K562 (cell line): ENCODE results near the gene LHCGR. TPM values are rescaled to one million over a fixed set of nuclear protein-coding genes. Genes with fewer than 3 reads are reported as not detected.

ENCODE experiments used
- ATAC-seq: fragments of 200-7000 bp; cut with Tn5 transposase; 3 replicates; pipeline ENCODE4 v1.9.1; 2020; ENCODE audit warnings: moderate library complexity
- BruUV-seq: library from RNA; stranded (reverse); fragments of 400-500 nt; replicated peaks from 2 replicates; lab custom pipeline; 2021; lab: Mats Ljungman, UMichigan
- CTCF ChIA-PET: fragments of 300-600 bp; formaldehyde crosslinking; extraction: SDS; loops from one replicate; lab custom pipeline; 2021; ENCODE audit warnings: low intra/inter-chr PET ratio; lab: Yijun Ruan, JAX
- POLR2A ChIA-PET: fragments of 300-600, 350-650 bp; sonication (Branson Sonifier 250); formaldehyde crosslinking; extraction: SDS; loops from one replicate; lab custom pipeline; 2021; ENCODE audit warnings: antibody characterized with exemption, inconsistent platforms; lab: Yijun Ruan, JAX
- DNase-seq, 4 experiments: peaks; one replicate each; pipeline versions ENCODE4 v3.0.0 to v3.0.0-alpha.2; 2011 to 2018; ENCODE audit warnings: low spot score in 3 of 4, mixed read lengths in 3 of 4; ENCODE audit errors: extremely low read depth in 1 of 4
- FAIRE-seq: peaks from 2 replicates; lab custom pipeline; 2011; peaks lifted over from hg19 to GRCh38; lab: Jason Lieb, UNC
- H2AFZ ChIP-seq: 2 replicates; pipeline ENCODE4 v1.6.0; 2011; ENCODE audit warnings: low read depth, low read length, control low read depth, inconsistent platforms
- H3K27ac ChIP-seq: fragments of 200-600 bp; 3 replicates; pipeline ENCODE4 v1.8.0; 2011; ENCODE audit warnings: low read depth, mild to moderate bottlenecking, control low read depth, inconsistent platforms, low read length, moderate library complexity, mixed read lengths; ENCODE audit errors: extremely low read depth
- H3K27me3 ChIP-seq, 2 experiments: fragments of 300-600 bp in 1 of 2; 2 replicates in 1 of 2; 3 replicates in 1 of 2; pipeline versions ENCODE4 v1.6.0 to v1.8.0; 2011; ENCODE audit warnings: inconsistent platforms in 2 of 2, low read length in 2 of 2, mild to moderate bottlenecking in 1 of 2, mixed read lengths in 1 of 2, moderate library complexity in 1 of 2; ENCODE audit not compliant: control insufficient read depth in 2 of 2, insufficient read depth in 2 of 2
- H3K36me3 ChIP-seq: fragments of 300-600 bp; 3 replicates; pipeline ENCODE4 v1.8.0; 2011; ENCODE audit warnings: mild to moderate bottlenecking, low read length, inconsistent platforms; ENCODE audit not compliant: control insufficient read depth, insufficient read depth
- H3K4me1 ChIP-seq, 2 experiments: fragments of 200-600 bp in 1 of 2; replicated peaks in 1 of 2; 2 replicates in 1 of 2; 3 replicates in 1 of 2; pipeline versions ENCODE4 v1.5.1 to v1.8.0; 2011; ENCODE audit warnings: inconsistent platforms in 2 of 2, low read length in 2 of 2, mild to moderate bottlenecking in 1 of 2, mixed read lengths in 1 of 2, moderate library complexity in 1 of 2; ENCODE audit not compliant: control insufficient read depth in 2 of 2, insufficient read depth in 2 of 2
- H3K4me2 ChIP-seq: 2 replicates; pipeline ENCODE4 v1.6.1; 2011; ENCODE audit warnings: low read length, control low read depth, inconsistent platforms, mixed read lengths; ENCODE audit not compliant: insufficient read depth
- H3K4me3 ChIP-seq: fragments of 200-600 bp; sonication (generic), shearing (Covaris generic); 2 replicates; pipeline ENCODE4 v1.5.1; 2016; ENCODE audit warnings: control low read depth, inconsistent platforms
- H3K79me2 ChIP-seq: fragments of 200-600 bp; 3 replicates; pipeline ENCODE4 v1.8.0; 2011; ENCODE audit warnings: low read length, inconsistent platforms; ENCODE audit not compliant: control insufficient read depth, insufficient read depth
- H3K9ac ChIP-seq, 2 experiments: 2 replicates each; pipeline versions ENCODE4 v1.6.0 to v1.6.1; 2011; ENCODE audit warnings: low read depth in 2 of 2, low read length in 2 of 2, control low read depth in 1 of 2, inconsistent platforms in 1 of 2, mild to moderate bottlenecking in 1 of 2, mixed read lengths in 1 of 2; ENCODE audit not compliant: insufficient read depth in 1 of 2
- H3K9me1 ChIP-seq: one replicate; pipeline ENCODE4 v1.6.0; 2011; ENCODE audit warnings: inconsistent platforms, mild to moderate bottlenecking, low read length, moderate library complexity; ENCODE audit not compliant: control insufficient read depth, insufficient read depth
- H3K9me3 ChIP-seq: replicated peaks from 2 replicates; pipeline ENCODE4 v1.5.1; 2011; ENCODE audit warnings: low read depth, low read length, inconsistent platforms; ENCODE audit not compliant: control insufficient read depth, insufficient read depth
- H4K20me1 ChIP-seq: replicated peaks from 2 replicates; pipeline ENCODE4 v1.6.1; 2011; ENCODE audit warnings: low read length, inconsistent platforms, mixed read lengths; ENCODE audit not compliant: control insufficient read depth, insufficient read depth
- ARHGAP35 ChIP-seq: fragments of 450-650 bp; IDR thresholded peaks from 2 replicates; pipeline ENCODE4 v1.6.1; 2018; ENCODE audit not compliant: partially characterized antibody
- ASH1L ChIP-seq: fragments of 450-650 bp; IDR thresholded peaks from 2 replicates; pipeline ENCODE4 v1.6.1; 2018; ENCODE audit warnings: borderline replicate concordance, mild to moderate bottlenecking, low read depth; ENCODE audit not compliant: partially characterized antibody
- BCL6 ChIP-seq: fragments of 250-450 bp; sonication (Bioruptor Pico); IDR thresholded peaks from 2 replicates; pipeline ENCODE4 v1.4.0; 2020
- DMBX1 ChIP-seq: fragments of 250-450 bp; sonication (Bioruptor Pico); IDR thresholded peaks from 2 replicates; pipeline ENCODE4 v1.8.0; 2022; ENCODE audit warnings: inconsistent platforms, mild to moderate bottlenecking, moderate library complexity, borderline replicate concordance
- FOXK2 ChIP-seq, 2 experiments: fragments of 450-650 bp; IDR thresholded peaks in 1 of 2; conservative IDR thresholded peaks in 1 of 2; 2 replicates each; pipeline ENCODE4 v1.6.1; 2016; ENCODE audit warnings: low read depth in 2 of 2, mild to moderate bottlenecking in 1 of 2
- NR1H2 ChIP-seq: sonication (generic); formaldehyde crosslinking; IDR thresholded peaks from 2 replicates; pipeline ENCODE4 v1.4.0; 2020; ENCODE audit warnings: mild to moderate bottlenecking, missing genetic modification reagents
- POLR3A ChIP-seq: IDR thresholded peaks from 2 replicates; pipeline ENCODE4 v1.6.1; 2011; ENCODE audit warnings: borderline replicate concordance, mild to moderate bottlenecking, moderate library complexity; ENCODE audit not compliant: insufficient read length, insufficient read depth; ENCODE audit errors: extremely low read depth
- RFX1 ChIP-seq: fragments of 450-650 bp; IDR thresholded peaks from 2 replicates; pipeline ENCODE4 v1.6.1; 2016; ENCODE audit warnings: mild to moderate bottlenecking, moderate library complexity
- TAF1 ChIP-seq: IDR thresholded peaks from 2 replicates; pipeline ENCODE4 v1.6.1; 2011; ENCODE audit warnings: mild to moderate bottlenecking, low read length, moderate library complexity; ENCODE audit not compliant: insufficient read depth, control insufficient read depth, severe bottlenecking; ENCODE audit errors: extremely low read depth
- TAF9B ChIP-seq: fragments of 450-650 bp; IDR thresholded peaks from 2 replicates; pipeline ENCODE4 v1.6.1; 2018; ENCODE audit warnings: mild to moderate bottlenecking; ENCODE audit not compliant: partially characterized antibody
- ZNF124 ChIP-seq: sonication (generic); formaldehyde crosslinking; IDR thresholded peaks from 2 replicates; pipeline ENCODE4 v1.8.1; 2022; ENCODE audit warnings: missing genetic modification reagents
- ZNF785 ChIP-seq: fragments of 250-450 bp; sonication (Bioruptor Pico); IDR thresholded peaks from 2 replicates; pipeline ENCODE4 v1.4.0; 2020; ENCODE audit warnings: mild to moderate bottlenecking
- ZNF830 ChIP-seq: fragments of 250-450 bp; sonication (Bioruptor Pico); IDR thresholded peaks from 2 replicates; pipeline ENCODE4 v1.5.0; 2021; ENCODE audit warnings: mild to moderate bottlenecking
- WGBS: fragments of 100-300 bp; shearing (Covaris generic); methylation state at CpG from one replicate; pipeline ENCODE4 v1.1.6; 2016; ENCODE audit warnings: low coverage, mixed read lengths; ENCODE audit not compliant: insufficient coverage; ENCODE audit errors: missing lambda C conversion rate; 5-methylcytosine and 5-hydroxymethylcytosine counted together
- in situ Hi-C: fragments of 300-500 bp; cut with MboI; formaldehyde crosslinking; loops from 4 replicates; pipeline ENCODE4 v1.15.0; 2018; ENCODE audit warnings: inconsistent platforms, mixed read lengths
- intact Hi-C: fragments of 100-400 bp; cut with micrococcal nuclease; formaldehyde crosslinking; loops from 2 replicates; pipeline ENCODE4 v1.14.2; 2022
- polyA plus RNA-seq, 8 experiments: library from polyadenylated mRNA; depleted of rRNA in 4 of 8; stranded (reverse) in 5 of 8; unstranded in 3 of 8; fragments of >200 nt; fragmentation: Nextera tagmentation in 2 of 8; fragmentation: Illumina TruSeq in 1 of 8; extraction: Ambion mirVana in 2 of 8; extraction: Trizol in 1 of 8; gene quantifications; 2 replicates each; pipeline versions ENCODE4 v1.2.1 to v1.2.3, GENCODE V29; 2011 to 2014; ENCODE audit warnings: inconsistent platforms in 1 of 8, missing spikeins in 1 of 8
- total RNA-seq, 7 experiments: library from RNA; depleted of rRNA in 6 of 7; stranded (reverse); fragments of >200 nt in 6 of 7; fragmentation: Illumina TruSeq in 2 of 7; extraction: Trizol in 2 of 7; gene quantifications; 2 replicates each; pipeline versions ENCODE4 v1.2.1 to v1.2.3, GENCODE V29; 2011 to 2021; ENCODE audit warnings: low replicate concordance in 1 of 7
- TF ChIP-seq, protein P1 (sequence below): fragments of 200-400 bp; formaldehyde crosslinking; IDR thresholded peaks from 2 replicates; pipeline ENCODE4 v1.6.1; 2017; ENCODE audit warnings: mild to moderate bottlenecking, low read depth, low read length, moderate library complexity

LHCGR gene
- total and polyA plus RNA-seq, 9 of the 15 experiments (the other 6 are each of a cell fraction or from before 2014, with no cell fraction given) = not detected

DNA sequence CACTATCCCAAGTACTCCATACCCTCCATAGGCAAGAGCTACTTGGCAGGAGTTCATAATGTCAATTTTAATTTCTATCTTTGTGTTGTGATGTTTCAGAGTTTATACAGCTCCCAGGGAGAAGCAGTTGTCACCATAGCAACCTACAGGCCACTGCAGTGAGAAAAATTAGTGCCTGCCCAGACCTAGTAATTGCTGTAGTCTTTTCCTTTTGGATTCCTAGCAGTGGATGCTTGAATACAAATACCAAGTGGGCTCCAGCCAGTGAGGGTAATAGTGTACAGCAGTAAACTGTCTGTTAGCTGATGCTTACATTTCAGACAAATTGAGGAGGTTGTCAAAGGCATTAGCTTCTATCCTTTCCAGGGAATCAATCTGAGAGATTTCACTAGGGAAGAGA is 26.7 kb downstream of the LHCGR start:
- H3K4me3 ChIP-seq = no peak overlapping the region
- no peaks in the 10 kb centered on the region for H3K79me2 ChIP-seq
- TF ChIP-seq POLR3A = no peak
- peak; percentile 26 for TF ChIP-seq RFX1
- in situ Hi-C loops = no loop called here
- no peaks in the 10 kb centered on the region for H3K9me1 ChIP-seq
- ChIA-PET CTCF (no interaction called here), POLR2A (interaction anchor here (1.1 to 1.5 kb wide), 2 partner anchors 13 to 21 kb away, joined by 4 read pairs; no protein-coding TSS in a partner anchor)
- FAIRE-seq (no peak), ATAC-seq (no peak), DNase-seq (no peak)
- peaks cover 0 to 3% of the 10 kb centered on the region in 2 experiments; a peak in 1 of 5 replicates for H3K4me1 ChIP-seq
- H3K36me3 ChIP-seq = no peaks in the 10 kb centered on the region
- intact Hi-C loops = no loop called here
- no peak overlapping the region for H3K9ac ChIP-seq
- BruUV-seq = no TSS peak
- no peak overlapping the region for H2AFZ ChIP-seq
- no peaks in the 10 kb centered on the region for H4K20me1 ChIP-seq
- H3K4me2 ChIP-seq = no peak overlapping the region
- H3K27ac ChIP-seq = no peak overlapping the region
- H3K27me3 ChIP-seq = peaks cover 0 to 4% of the 10 kb centered on the region in 2 experiments; a peak in 1 of 5 replicates
- no peaks in the 10 kb centered on the region for H3K9me3 ChIP-seq

DNA sequence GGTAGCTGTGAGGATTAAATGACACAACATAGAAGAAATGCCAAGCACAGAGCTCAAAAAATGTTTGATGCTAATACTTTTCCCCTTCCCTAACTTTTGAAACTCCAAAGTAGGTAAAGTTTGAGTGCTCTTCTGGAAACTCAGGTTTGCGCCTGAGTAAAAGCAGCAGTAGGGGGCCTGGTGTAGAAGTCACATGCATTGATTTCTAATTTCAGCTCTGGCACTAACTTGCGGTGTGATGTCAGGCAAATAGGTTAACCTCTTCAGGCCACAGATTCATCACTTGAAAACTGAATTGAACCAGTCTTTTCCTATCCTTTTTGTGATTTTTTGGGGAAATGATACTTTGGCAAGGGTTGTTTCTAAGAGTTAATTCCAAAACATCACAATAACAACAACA is 27.2 kb downstream of the LHCGR start:
- H4K20me1 ChIP-seq = no peaks in the 10 kb centered on the region
- intact Hi-C loops (no loop called here), in situ Hi-C loops (no loop called here)
- FAIRE-seq = no peak
- no peak for DNase-seq
- H2AFZ ChIP-seq = no peak overlapping the region
- H3K79me2 ChIP-seq = no peaks in the 10 kb centered on the region
- H3K27ac ChIP-seq = no peak overlapping the region
- ChIA-PET POLR2A (interaction anchor here (0.6 to 1.1 kb wide), 2 partner anchors 20 to 125 kb away, joined by 3 to 4 read pairs; no protein-coding TSS in a partner anchor), CTCF (no interaction called here)
- H3K4me2 ChIP-seq = no peak overlapping the region
- no peak overlapping the region for H3K9ac ChIP-seq
- no peak overlapping the region for H3K4me3 ChIP-seq
- H3K27me3 ChIP-seq = peaks cover 0 to 3% of the 10 kb centered on the region in 2 experiments; a peak in 1 of 5 replicates
- 10% methylated on average over 2 of the region's 2 CpGs for WGBS
- no peak for ATAC-seq
- peaks cover 0 to 3% of the 10 kb centered on the region in 2 experiments; a peak in 1 of 5 replicates for H3K4me1 ChIP-seq
- H3K36me3 ChIP-seq = no peaks in the 10 kb centered on the region
- H3K9me3 ChIP-seq = no peaks in the 10 kb centered on the region
- H3K9me1 ChIP-seq = no peaks in the 10 kb centered on the region
- BruUV-seq = no TSS peak
- TF ChIP-seq ASH1L (no peak), ZNF124 (CRISPR knock-in tag) (no peak), BCL6 (CRISPR knock-in tag) (no peak), DMBX1 (CRISPR knock-in tag) (no peak), ZNF785 (CRISPR knock-in tag) (no peak), TAF9B (no peak), NR1H2 (CRISPR knock-in tag) (no peak), ARHGAP35 (no peak), ZNF830 (no peak), TAF1 (no peak), FOXK2 (conservative IDR thresholded peaks at IDR 0.05 in 1 of 2, IDR thresholded peaks at IDR 0.05 in 1 of 2; ENCODE audit: low read depth in 2 of 2) (no peak)
- TF ChIP-seq, protein P1, sequence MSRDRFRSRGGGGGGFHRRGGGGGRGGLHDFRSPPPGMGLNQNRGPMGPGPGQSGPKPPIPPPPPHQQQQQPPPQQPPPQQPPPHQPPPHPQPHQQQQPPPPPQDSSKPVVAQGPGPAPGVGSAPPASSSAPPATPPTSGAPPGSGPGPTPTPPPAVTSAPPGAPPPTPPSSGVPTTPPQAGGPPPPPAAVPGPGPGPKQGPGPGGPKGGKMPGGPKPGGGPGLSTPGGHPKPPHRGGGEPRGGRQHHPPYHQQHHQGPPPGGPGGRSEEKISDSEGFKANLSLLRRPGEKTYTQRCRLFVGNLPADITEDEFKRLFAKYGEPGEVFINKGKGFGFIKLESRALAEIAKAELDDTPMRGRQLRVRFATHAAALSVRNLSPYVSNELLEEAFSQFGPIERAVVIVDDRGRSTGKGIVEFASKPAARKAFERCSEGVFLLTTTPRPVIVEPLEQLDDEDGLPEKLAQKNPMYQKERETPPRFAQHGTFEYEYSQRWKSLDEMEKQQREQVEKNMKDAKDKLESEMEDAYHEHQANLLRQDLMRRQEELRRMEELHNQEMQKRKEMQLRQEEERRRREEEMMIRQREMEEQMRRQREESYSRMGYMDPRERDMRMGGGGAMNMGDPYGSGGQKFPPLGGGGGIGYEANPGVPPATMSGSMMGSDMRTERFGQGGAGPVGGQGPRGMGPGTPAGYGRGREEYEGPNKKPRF = no peak
